GM23338 (cell line): ENCODE results near the gene RALY.

ENCODE experiments used
- CREB1 ChIP-seq: fragments of 250-450 bp; sonication (Bioruptor Pico); IDR thresholded peaks from 2 replicates; pipeline ENCODE4 v1.5.0; 2020; ENCODE audit warnings: low read depth, mild to moderate bottlenecking, moderate library complexity
- CTCF ChIP-seq, 2 experiments: fragments of 200-600 bp in 1 of 2; sonication (generic) in 1 of 2; conservative IDR thresholded peaks; 2 replicates each; pipeline versions ENCODE4 v1.5.1 to v1.6.1; 2016 to 2017; ENCODE audit warnings: antibody characterized with exemption in 2 of 2, low read depth in 2 of 2, mild to moderate bottlenecking in 2 of 2, moderate library complexity in 1 of 2
- EZH2 ChIP-seq: fragments of 200-600 bp; sonication (generic); IDR thresholded peaks from one replicate; pipeline ENCODE4 v1.8.0; 2017; ENCODE audit warnings: antibody characterized with exemption, mild to moderate bottlenecking, low read depth; ENCODE audit not compliant: unreplicated experiment
- EZH2phosphoT487 ChIP-seq: fragments of 200-600 bp; sonication (generic); IDR thresholded peaks from one replicate; pipeline ENCODE4 v1.8.1; 2018; ENCODE audit warnings: antibody characterized with exemption; ENCODE audit not compliant: unreplicated experiment
- JUNB ChIP-seq: IDR thresholded peaks from one replicate; pipeline ENCODE4 v1.6.1; 2016; ENCODE audit warnings: antibody characterized with exemption; ENCODE audit not compliant: unreplicated experiment
- NANOG ChIP-seq: IDR thresholded peaks from 2 replicates; pipeline ENCODE4 v1.6.1; 2016; ENCODE audit warnings: antibody characterized with exemption, borderline replicate concordance
- POLR2AphosphoS5 ChIP-seq: IDR thresholded peaks from 2 replicates; pipeline ENCODE4 v1.6.1; 2016; ENCODE audit warnings: antibody characterized with exemption, low read depth
- ZNF114 ChIP-seq: fragments of 250-450 bp; sonication (Bioruptor Pico); IDR thresholded peaks from 2 replicates; pipeline ENCODE4 v1.5.0; 2020; ENCODE audit warnings: mild to moderate bottlenecking, moderate library complexity
- TF ChIP-seq, protein P1 (sequence below): IDR thresholded peaks from one replicate; pipeline ENCODE4 v1.6.1; 2018; ENCODE audit warnings: antibody characterized with exemption; ENCODE audit not compliant: unreplicated experiment

- TF ChIP-seq EZH2 (no peak), CTCF (conservative IDR thresholded peaks at IDR 0.05; ENCODE audit: low read depth in 2 of 2) (no peak), CREB1 (CRISPR knock-in tag) (no peak), POLR2AphosphoS5 (no peak), EZH2phosphoT487 (no peak), JUNB (no peak), ZNF114 (CRISPR knock-in tag) (no peak), NANOG (no peak)
- TF ChIP-seq, protein P1, sequence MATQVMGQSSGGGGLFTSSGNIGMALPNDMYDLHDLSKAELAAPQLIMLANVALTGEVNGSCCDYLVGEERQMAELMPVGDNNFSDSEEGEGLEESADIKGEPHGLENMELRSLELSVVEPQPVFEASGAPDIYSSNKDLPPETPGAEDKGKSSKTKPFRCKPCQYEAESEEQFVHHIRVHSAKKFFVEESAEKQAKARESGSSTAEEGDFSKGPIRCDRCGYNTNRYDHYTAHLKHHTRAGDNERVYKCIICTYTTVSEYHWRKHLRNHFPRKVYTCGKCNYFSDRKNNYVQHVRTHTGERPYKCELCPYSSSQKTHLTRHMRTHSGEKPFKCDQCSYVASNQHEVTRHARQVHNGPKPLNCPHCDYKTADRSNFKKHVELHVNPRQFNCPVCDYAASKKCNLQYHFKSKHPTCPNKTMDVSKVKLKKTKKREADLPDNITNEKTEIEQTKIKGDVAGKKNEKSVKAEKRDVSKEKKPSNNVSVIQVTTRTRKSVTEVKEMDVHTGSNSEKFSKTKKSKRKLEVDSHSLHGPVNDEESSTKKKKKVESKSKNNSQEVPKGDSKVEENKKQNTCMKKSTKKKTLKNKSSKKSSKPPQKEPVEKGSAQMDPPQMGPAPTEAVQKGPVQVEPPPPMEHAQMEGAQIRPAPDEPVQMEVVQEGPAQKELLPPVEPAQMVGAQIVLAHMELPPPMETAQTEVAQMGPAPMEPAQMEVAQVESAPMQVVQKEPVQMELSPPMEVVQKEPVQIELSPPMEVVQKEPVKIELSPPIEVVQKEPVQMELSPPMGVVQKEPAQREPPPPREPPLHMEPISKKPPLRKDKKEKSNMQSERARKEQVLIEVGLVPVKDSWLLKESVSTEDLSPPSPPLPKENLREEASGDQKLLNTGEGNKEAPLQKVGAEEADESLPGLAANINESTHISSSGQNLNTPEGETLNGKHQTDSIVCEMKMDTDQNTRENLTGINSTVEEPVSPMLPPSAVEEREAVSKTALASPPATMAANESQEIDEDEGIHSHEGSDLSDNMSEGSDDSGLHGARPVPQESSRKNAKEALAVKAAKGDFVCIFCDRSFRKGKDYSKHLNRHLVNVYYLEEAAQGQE, result no peak
These were observed 43.4 kb downstream of the RALY start for GRCh38 chr20:34037121-34037520.
